ENCODE results near the gene JMJD1C.

Gene JMJD1C

GRCh38 chr10:63265683-63266235 lies 200.0 kb downstream of the JMJD1C start (continued):
- TF ChIP-seq ZBTB6 (tag by site-specific recombination; IDR thresholded peaks at IDR 0.05) (no peak), ZNF404 (tag by site-specific recombination; IDR thresholded peaks at IDR 0.05) (no peak), ZNF311 (tag by site-specific recombination; IDR thresholded peaks at IDR 0.05; ENCODE audit: borderline replicate concordance) (no peak), ZNF621 (tag by site-specific recombination; IDR thresholded peaks at IDR 0.05) (no peak), ZNF677 (tag by site-specific recombination; IDR thresholded peaks at IDR 0.05) (no peak), ZNF473 (tag by site-specific recombination; IDR thresholded peaks at IDR 0.05) (no peak)

DNA sequence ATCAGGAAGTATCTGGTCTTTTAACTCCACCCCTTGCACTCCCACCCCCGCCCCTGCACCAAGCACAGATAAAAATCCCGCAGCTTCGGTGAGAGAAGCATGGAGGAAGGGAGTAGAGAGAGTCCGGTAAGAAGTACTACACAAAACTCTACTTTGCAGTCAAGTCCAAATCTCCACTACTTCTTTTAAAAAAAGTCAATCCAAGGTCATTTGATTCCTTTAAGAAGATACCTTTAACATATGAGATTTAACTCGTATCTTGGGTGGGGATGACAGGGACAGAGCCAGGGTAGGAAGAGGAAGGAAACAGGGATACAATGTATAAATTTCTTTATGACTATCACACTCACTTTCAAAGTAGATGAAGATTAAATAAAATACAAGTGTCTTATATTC lies 200.6 kb downstream of the JMJD1C start:
- TF ChIP-seq ZNF513 (tag by site-specific recombination; IDR thresholded peaks at IDR 0.05) (peak; percentile 21; the same call in 1 of the 2 replicates), ZNF549 (tag by site-specific recombination; IDR thresholded peaks at IDR 0.05) (no peak), ZNF394 (tag by site-specific recombination; IDR thresholded peaks at IDR 0.05; ENCODE audit: borderline replicate concordance) (peak; percentile 82; the same call in 1 of the 2 replicates), ZBTB10 (tag by site-specific recombination; IDR thresholded peaks at IDR 0.05) (no peak), ZNF169 (tag by site-specific recombination; IDR thresholded peaks at IDR 0.05) (no peak), HIC1 (tag by site-specific recombination; IDR thresholded peaks at IDR 0.05) (no peak), PRDM1 (tag by site-specific recombination; IDR thresholded peaks at IDR 0.05) (peak; percentile 71; the same call in 1 of the 2 replicates), WT1 (tag by site-specific recombination; IDR thresholded peaks at IDR 0.05) (no peak), ZNF366 (tag by site-specific recombination; conservative IDR thresholded peaks at IDR 0.05) (0 out of 2 replicates have a peak, but pooled peaks have one; percentile 33), IKZF3 (tag by site-specific recombination; IDR thresholded peaks at IDR 0.05) (peak; percentile 63; the same call in 1 of the 2 replicates)
- Histone ChIP-seq H3K36me3 (ENCODE audit: control insufficient read depth in 2 of 2, insufficient read depth in 1 of 2, low read length in 2 of 2) (peaks cover 0 to 2% of the 10 kb centered on the region in 2 experiments; a peak in 2 of 3 replicates), H3K9me3 (ENCODE audit: control insufficient read depth, insufficient read depth, low read depth, low read length) (no peaks in the 10 kb centered on the region), H3K4me3 (ENCODE audit: low read depth, low read length) (peak overlapping the region; percentile 67), H3K4me1 (ENCODE audit: control insufficient read depth, insufficient read depth, low read length) (peaks cover 4% of the 10 kb centered on the region; the same call in 1 of the 2 replicates), H3K27ac (ENCODE audit: extremely low read depth, low read depth, low read length) (no peak overlapping the region)
- POLR2A ChIA-PET: interaction anchor here (0.6 to 0.7 kb wide), 2 partner anchors 35 to 199 kb away, joined by 3 read pairs; no protein-coding TSS in a partner anchor
- CTCF ChIA-PET: interaction anchor here (0.9 to 1.0 kb wide), 2 partner anchors 10 to 98 kb away, joined by 4 read pairs; no protein-coding TSS in a partner anchor

Measured in HEK293 (cell line).